MCF 10A (cell line): ENCODE data around the gene TIGD6. TPM values are rescaled to one million over a fixed set of nuclear protein-coding genes. Genes with fewer than 3 reads are reported as not detected.

Experiments
- BruUV-seq: library from RNA; stranded (reverse); fragments of 400-500 nt; replicated peaks from 2 replicates; lab custom pipeline; 2021; lab: Mats Ljungman, UMichigan
- CTCF ChIA-PET: fragments of 300-600 bp; sonication (Branson Sonifier 250); formaldehyde crosslinking; extraction: SDS; loops from one replicate; lab custom pipeline; 2021; ENCODE audit warnings: antibody characterized with exemption, inconsistent platforms; lab: Yijun Ruan, JAX
- POLR2A ChIA-PET: fragments of 300-600, 350-650 bp; sonication (Branson Sonifier 250); formaldehyde crosslinking; extraction: SDS; loops from one replicate; lab custom pipeline; 2020; ENCODE audit warnings: antibody characterized with exemption, inconsistent platforms; lab: Yijun Ruan, JAX
- DNase-seq: peaks from one replicate; pipeline ENCODE4 v3.0.0-alpha.2; 2018; ENCODE audit not compliant: unreplicated experiment
- H3K27ac Mint-ChIP-seq: one replicate; pipeline ENCODE4 v1.8.0; 2022; ENCODE audit warnings: mild to moderate bottlenecking, low read depth, mixed read lengths; ENCODE audit not compliant: unreplicated experiment
- H3K27me3 Mint-ChIP-seq: one replicate; pipeline ENCODE4 v1.8.0; 2022; ENCODE audit warnings: mixed read lengths; ENCODE audit not compliant: insufficient read depth, unreplicated experiment
- H3K36me3 Mint-ChIP-seq: one replicate; pipeline ENCODE4 v1.8.0; 2022; ENCODE audit warnings: mild to moderate bottlenecking, moderate library complexity, mixed read lengths; ENCODE audit not compliant: insufficient read depth, unreplicated experiment
- H3K4me1 Mint-ChIP-seq: one replicate; pipeline ENCODE4 v1.8.0; 2022; ENCODE audit warnings: mixed read lengths; ENCODE audit not compliant: insufficient read depth, unreplicated experiment
- H3K4me3 Mint-ChIP-seq: one replicate; pipeline ENCODE4 v1.8.0; 2022; ENCODE audit warnings: mild to moderate bottlenecking, moderate library complexity, mixed read lengths; ENCODE audit not compliant: unreplicated experiment
- H3K9me3 Mint-ChIP-seq: one replicate; pipeline ENCODE4 v1.8.0; 2022; ENCODE audit warnings: mixed read lengths; ENCODE audit not compliant: unreplicated experiment
- CTCF ChIP-seq: fragments of 200-600 bp; IDR thresholded peaks from one replicate; pipeline ENCODE4 v1.8.0; 2022; ENCODE audit warnings: antibody characterized with exemption, mild to moderate bottlenecking; ENCODE audit not compliant: unreplicated experiment
- intact Hi-C: fragments of 100-400 bp; cut with micrococcal nuclease; formaldehyde crosslinking; loops from 2 replicates; pipeline ENCODE4 v1.14.1; 2022
- total RNA-seq: library from RNA; stranded (reverse); gene quantifications from 2 replicates; pipeline ENCODE4 v1.2.3, GENCODE V29; 2022

TIGD6 gene
- total RNA-seq, 1 experiment from 2014 or later, result 9.0 TPM

- intact Hi-C loops, result no loop called here
- CTCF ChIA-PET, result interaction anchor here (0.6 to 1.8 kb wide), 6 partner anchors 10 to 74 kb away, joined by 3 to 6 read pairs (median 3); no protein-coding TSS in a partner anchor
- DNase-seq, result no peak
- Mint-ChIP-seq H3K9me3 (no peaks in the 10 kb centered on the region), H3K27me3 (no peaks in the 10 kb centered on the region), H3K4me3 (no peak overlapping the region), H3K4me1 (peaks cover 23% of the 10 kb centered on the region), H3K27ac (no peak overlapping the region), H3K36me3 (peaks cover 96% of the 10 kb centered on the region)
- BruUV-seq, result no TSS peak
- TF ChIP-seq CTCF, result no peak
- POLR2A ChIA-PET, result interaction anchor here (0.7 to 1.2 kb wide), 3 partner anchors 8 to 207 kb away, joined by 3 read pairs; no protein-coding TSS in a partner anchor
Observed at GRCh38 chr5:150044712-150045111, 44.3 kb upstream of the TIGD6 start.

- Mint-ChIP-seq H3K36me3 (peaks cover 100% of the 10 kb centered on the region), H3K4me1 (peaks cover 19% of the 10 kb centered on the region), H3K4me3 (no peak overlapping the region), H3K27ac (peak overlapping the region; percentile 59), H3K27me3 (no peaks in the 10 kb centered on the region), H3K9me3 (no peaks in the 10 kb centered on the region)
- DNase-seq, result peak; percentile 59
- no peak for TF ChIP-seq CTCF
- ChIA-PET POLR2A (interaction anchor here (0.7 to 1.2 kb wide), 3 partner anchors 8 to 208 kb away, joined by 3 read pairs; no protein-coding TSS in a partner anchor), CTCF (interaction anchor here (0.6 to 1.5 kb wide), 4 partner anchors 10 to 75 kb away, joined by 3 to 4 read pairs (median 3); no protein-coding TSS in a partner anchor)
- BruUV-seq, result no TSS peak
- intact Hi-C loops, result no loop called here
Observed at GRCh38 chr5:150044329-150044681, 43.9 kb upstream of the TIGD6 start.

GRCh38 chr5:150043657-150044328, 43.3 kb upstream of the TIGD6 start:
- Mint-ChIP-seq H3K4me3 (no peak overlapping the region), H3K27ac (peak overlapping the region; percentile 59), H3K27me3 (no peaks in the 10 kb centered on the region), H3K4me1 (peaks cover 14% of the 10 kb centered on the region), H3K36me3 (peaks cover 100% of the 10 kb centered on the region), H3K9me3 (no peaks in the 10 kb centered on the region)
- no TSS peak for BruUV-seq
- TF ChIP-seq CTCF, result no peak
- CTCF ChIA-PET, result interaction anchor here (0.5 to 1.5 kb wide), 4 partner anchors 13 to 75 kb away, joined by 3 read pairs; no protein-coding TSS in a partner anchor
- DNase-seq, result no peak
- intact Hi-C loops, result no loop called here
- POLR2A ChIA-PET, result interaction anchor here (1.2 kb wide), 1 partner anchor 7 kb away, joined by 3 read pairs; no protein-coding TSS in a partner anchor

GRCh38 chr5:150042459-150042858, 42.0 kb upstream of the TIGD6 start:
- Mint-ChIP-seq H3K27ac (peak overlapping the region; percentile 46), H3K4me1 (peaks cover 17% of the 10 kb centered on the region), H3K27me3 (no peaks in the 10 kb centered on the region), H3K4me3 (no peak overlapping the region), H3K9me3 (no peaks in the 10 kb centered on the region), H3K36me3 (peaks cover 95% of the 10 kb centered on the region)
- DNase-seq, result no peak
- BruUV-seq, result no TSS peak
- ChIA-PET CTCF (interaction anchor here (1.2 kb wide), 1 partner anchor 69 kb away, joined by 3 read pairs; no protein-coding TSS in a partner anchor), POLR2A (interaction anchor here (1.2 to 1.6 kb wide), 2 partner anchors 15 to 307 kb away, joined by 3 to 6 read pairs; no protein-coding TSS in a partner anchor)
- TF ChIP-seq CTCF, result no peak
- intact Hi-C loops, result no loop called here
